Naive B cell (primary cell): ENCODE results near the gene TBX3. TPM values are rescaled to one million over a fixed set of nuclear protein-coding genes. Genes with fewer than 3 reads are reported as not detected.

Experiments used
- ATAC-seq, 2 donors: fragments of 150-1000 bp; cut with Tn5 transposase; 2 replicates each; pipeline ENCODE4 v1.10.0; 2021; ENCODE audit warnings: low read depth in 2 of 2, mild to moderate bottlenecking in 2 of 2, moderate library complexity in 2 of 2
- DNase-seq: peaks from one replicate; pipeline ENCODE4 v3.0.0; 2022
- H3K27ac Mint-ChIP-seq, 6 donors: one replicate each; pipeline ENCODE4 v1.8.0; 2020 to 2022; ENCODE audit warnings: mild to moderate bottlenecking in 6 of 6, mixed read lengths in 6 of 6, moderate library complexity in 5 of 6, inconsistent platforms in 2 of 6
- H3K27me3 Mint-ChIP-seq, 3 donors: one replicate each; pipeline ENCODE4 v1.8.0; 2021 to 2022; ENCODE audit warnings: mixed read lengths in 3 of 3, mild to moderate bottlenecking in 1 of 3
- H3K36me3 Mint-ChIP-seq, 2 donors: one replicate each; pipeline ENCODE4 v1.8.0; 2020 to 2022; ENCODE audit warnings: mixed read lengths in 2 of 2, inconsistent platforms in 1 of 2, mild to moderate bottlenecking in 1 of 2
- H3K4me1 Mint-ChIP-seq, 3 donors: one replicate each; pipeline ENCODE4 v1.8.0; 2020 to 2022; ENCODE audit warnings: mixed read lengths in 3 of 3, inconsistent platforms in 1 of 3, mild to moderate bottlenecking in 1 of 3, moderate library complexity in 1 of 3
- H3K4me3 Mint-ChIP-seq, 8 donors: one replicate each; pipeline ENCODE4 v1.8.0; 2020 to 2022; ENCODE audit warnings: mild to moderate bottlenecking in 8 of 8, mixed read lengths in 8 of 8, moderate library complexity in 8 of 8, inconsistent platforms in 2 of 8
- H3K9me3 Mint-ChIP-seq, 7 donors: one replicate each; pipeline ENCODE4 v1.8.0; 2020 to 2022; ENCODE audit warnings: mixed read lengths in 7 of 7, mild to moderate bottlenecking in 5 of 7, inconsistent platforms in 2 of 7, moderate library complexity in 1 of 7
- polyA plus RNA-seq, 6 donors: library from polyadenylated mRNA; unstranded; fragments of 300-500 nt; fragmentation: Illumina TruSeq; gene quantifications; one replicate each; pipeline ENCODE4 v1.2.3, GENCODE V29; 2021; ENCODE audit warnings: low read depth in 6 of 6

The TBX3 gene
- polyA plus RNA-seq, 6 donors from 2014 or later: not detected

GRCh38 chr12:114685320-114685781 is 1.4 kb upstream of the TBX3 start:
- H3K4me3 Mint-ChIP-seq: peak overlapping the region in 5 of 8 donors; percentile 44 to 75 (median 57)
- DNase-seq (no peak), ATAC-seq (no peak)
- peak overlapping the region in 1 of 6 donors; percentile 80 for H3K27ac Mint-ChIP-seq
- peaks cover 0 to 26% (median 20%) of the 10 kb centered on the region in 7 donors for H3K9me3 Mint-ChIP-seq
- H3K4me1 Mint-ChIP-seq: peaks cover 26 to 41% (median 38%) of the 10 kb centered on the region in 3 donors
- H3K36me3 Mint-ChIP-seq: peaks cover 0 to 25% of the 10 kb centered on the region in 2 donors
- H3K27me3 Mint-ChIP-seq: peaks cover 81 to 94% (median 88%) of the 10 kb centered on the region in 3 donors

- H3K9me3 Mint-ChIP-seq: peaks cover 0 to 26% (median 20%) of the 10 kb centered on the region in 7 donors
- no peak for DNase-seq
- ATAC-seq: no peak
- H3K27me3 Mint-ChIP-seq: peaks cover 81 to 94% (median 88%) of the 10 kb centered on the region in 3 donors
- peaks cover 0 to 25% of the 10 kb centered on the region in 2 donors for H3K36me3 Mint-ChIP-seq
- H3K27ac Mint-ChIP-seq: peak overlapping the region in 2 of 6 donors; percentile 79 to 80
- peaks cover 26 to 41% (median 38%) of the 10 kb centered on the region in 3 donors for H3K4me1 Mint-ChIP-seq
- H3K4me3 Mint-ChIP-seq: peak overlapping the region in 5 of 8 donors; percentile 22 to 75 (median 60)
Observed at GRCh38 chr12:114684870-114685273, 897 bp upstream of the TBX3 start.

GRCh38 chr12:114683709-114684097 is 272 bp downstream of the TBX3 start:
- Mint-ChIP-seq H3K27me3 (peaks cover 81 to 94% (median 88%) of the 10 kb centered on the region in 3 donors), H3K36me3 (peaks cover 0 to 16% of the 10 kb centered on the region in 2 donors), H3K27ac (peak overlapping the region in 2 of 6 donors; percentile 71 to 93), H3K9me3 (peaks cover 0 to 24% (median 20%) of the 10 kb centered on the region in 7 donors), H3K4me1 (peaks cover 24 to 41% (median 38%) of the 10 kb centered on the region in 3 donors), H3K4me3 (peak overlapping the region; percentile 75 to 93 (median 88))
- ATAC-seq (no peak), DNase-seq (no peak)

GRCh38 chr12:114682785-114683708 is 928 bp downstream of the TBX3 start:
- Mint-ChIP-seq H3K9me3 (peaks cover 0 to 24% (median 19%) of the 10 kb centered on the region in 7 donors), H3K27ac (peak overlapping the region in 2 of 6 donors; percentile 71 to 93), H3K4me1 (peaks cover 22 to 41% (median 38%) of the 10 kb centered on the region in 3 donors), H3K36me3 (peaks cover 0 to 12% of the 10 kb centered on the region in 2 donors), H3K4me3 (peak overlapping the region; percentile 75 to 93 (median 88)), H3K27me3 (peaks cover 81 to 94% (median 88%) of the 10 kb centered on the region in 3 donors)
- ATAC-seq (no peak), DNase-seq (no peak)

- Mint-ChIP-seq H3K36me3 (peaks cover 0 to 12% of the 10 kb centered on the region in 2 donors), H3K27ac (peak overlapping the region in 2 of 6 donors; percentile 56 to 72), H3K9me3 (peaks cover 0 to 24% (median 18%) of the 10 kb centered on the region in 7 donors), H3K4me1 (peaks cover 22 to 41% (median 38%) of the 10 kb centered on the region in 3 donors), H3K27me3 (peaks cover 86 to 99% (median 92%) of the 10 kb centered on the region in 3 donors), H3K4me3 (peak overlapping the region in 7 of 8 donors; percentile 28 to 93 (median 75))
- no peak for ATAC-seq
- DNase-seq: no peak
Observed at GRCh38 chr12:114682106-114682784, 1.7 kb downstream of the TBX3 start.

GRCh38 chr12:114681116-114681871 is 2.7 kb downstream of the TBX3 start:
- Mint-ChIP-seq H3K36me3 (peaks cover 0 to 12% of the 10 kb centered on the region in 2 donors), H3K27ac (no peak overlapping the region), H3K4me1 (peaks cover 18 to 34% (median 28%) of the 10 kb centered on the region in 3 donors), H3K4me3 (peak overlapping the region in 3 of 8 donors; percentile 33 to 75 (median 54)), H3K27me3 (peaks cover 84 to 95% (median 90%) of the 10 kb centered on the region in 3 donors), H3K9me3 (peaks cover 0 to 24% (median 15%) of the 10 kb centered on the region in 7 donors)
- no peak for DNase-seq
- no peak for ATAC-seq

GRCh38 chr12:114680604-114681069 is 3.3 kb downstream of the TBX3 start:
- DNase-seq (no peak), ATAC-seq (no peak)
- Mint-ChIP-seq H3K4me1 (peaks cover 15 to 28% (median 24%) of the 10 kb centered on the region in 3 donors), H3K9me3 (peaks cover 0 to 22% (median 13%) of the 10 kb centered on the region in 7 donors), H3K27ac (no peak overlapping the region), H3K4me3 (peak overlapping the region in 1 of 8 donors; percentile 33), H3K27me3 (peaks cover 85 to 95% (median 85%) of the 10 kb centered on the region in 3 donors), H3K36me3 (peaks cover 0 to 12% of the 10 kb centered on the region in 2 donors)

- Mint-ChIP-seq H3K27ac (no peak overlapping the region), H3K4me3 (no peak overlapping the region), H3K9me3 (peaks cover 0 to 18% (median 13%) of the 10 kb centered on the region in 7 donors), H3K27me3 (peaks cover 81 to 95% (median 92%) of the 10 kb centered on the region in 3 donors), H3K4me1 (peaks cover 15 to 24% (median 21%) of the 10 kb centered on the region in 3 donors), H3K36me3 (peaks cover 0 to 12% of the 10 kb centered on the region in 2 donors)
- ATAC-seq (no peak), DNase-seq (no peak)
Observed at GRCh38 chr12:114679942-114680341, 4.0 kb downstream of the TBX3 start.

- Mint-ChIP-seq H3K36me3 (peaks cover 0 to 12% of the 10 kb centered on the region in 2 donors), H3K9me3 (peaks cover 0 to 18% (median 13%) of the 10 kb centered on the region in 7 donors), H3K4me1 (peaks cover 15 to 23% (median 19%) of the 10 kb centered on the region in 3 donors), H3K27ac (no peak overlapping the region), H3K4me3 (no peak overlapping the region), H3K27me3 (peaks cover 78 to 94% (median 92%) of the 10 kb centered on the region in 3 donors)
- ATAC-seq (no peak), DNase-seq (no peak)
Observed at GRCh38 chr12:114679452-114679875, 4.5 kb downstream of the TBX3 start.

GRCh38 chr12:114678718-114679117 is 5.3 kb downstream of the TBX3 start:
- peaks cover 8 to 16% (median 12%) of the 10 kb centered on the region in 3 donors for H3K4me1 Mint-ChIP-seq
- no peak for DNase-seq
- H3K36me3 Mint-ChIP-seq: peaks cover 0 to 4% of the 10 kb centered on the region in 2 donors

GRCh38 chr12:114678028-114678427 is 5.9 kb downstream of the TBX3 start:
- Mint-ChIP-seq H3K27ac (no peak overlapping the region), H3K4me1 (peaks cover 1 to 9% (median 5%) of the 10 kb centered on the region in 3 donors), H3K36me3 (no peaks in the 10 kb centered on the region), H3K27me3 (peaks cover 74 to 91% (median 89%) of the 10 kb centered on the region in 3 donors), H3K9me3 (peaks cover 0 to 18% (median 5%) of the 10 kb centered on the region in 7 donors), H3K4me3 (no peak overlapping the region)
- ATAC-seq (no peak), DNase-seq (no peak)

More at GRCh38 chr12:114678718-114679117, 5.3 kb downstream of the TBX3 start:
- Mint-ChIP-seq H3K27ac (no peak overlapping the region), H3K4me3 (no peak overlapping the region), H3K9me3 (peaks cover 0 to 18% (median 8%) of the 10 kb centered on the region in 7 donors), H3K27me3 (peaks cover 74 to 91% (median 89%) of the 10 kb centered on the region in 3 donors)
- ATAC-seq: no peak
